IPS-20b (cell line): ENCODE data around the gene ZNF652.

ENCODE experiments used
- H3K27ac ChIP-seq: one replicate; pipeline ENCODE4 v1.5.1; 2013; ENCODE audit warnings: low read length
- H3K27me3 ChIP-seq: 2 replicates; pipeline ENCODE4 v1.6.1; 2013; ENCODE audit warnings: mild to moderate bottlenecking, low read length, inconsistent platforms; ENCODE audit not compliant: insufficient read depth
- H3K36me3 ChIP-seq: 2 replicates; pipeline ENCODE4 v1.6.1; 2013; ENCODE audit warnings: low read depth, mild to moderate bottlenecking, inconsistent platforms, low read length, moderate library complexity; ENCODE audit not compliant: insufficient read depth
- H3K4me1 ChIP-seq: 2 replicates; pipeline ENCODE4 v1.6.1; 2013; ENCODE audit warnings: mild to moderate bottlenecking, control low read depth, inconsistent platforms, low read length, moderate library complexity; ENCODE audit not compliant: insufficient read depth
- H3K4me3 ChIP-seq: 2 replicates; pipeline ENCODE4 v1.5.1; 2013; ENCODE audit warnings: mild to moderate bottlenecking, low read length, inconsistent platforms
- H3K9ac ChIP-seq: 2 replicates; pipeline ENCODE4 v1.6.1; 2013; ENCODE audit warnings: low read depth, mild to moderate bottlenecking, inconsistent platforms, low read length, moderate library complexity
- H3K9me3 ChIP-seq: 2 replicates; pipeline ENCODE4 v1.6.1; 2013; ENCODE audit warnings: mild to moderate bottlenecking, low read depth, low read length, inconsistent platforms; ENCODE audit not compliant: insufficient read depth

The ZNF652 gene

GRCh38 chr17:49249890-49250522 lies 112.0 kb downstream of the ZNF652 start:
- no peaks in the 10 kb centered on the region for H3K4me1 ChIP-seq
- H3K9me3 ChIP-seq: no peaks in the 10 kb centered on the region
- H3K9ac ChIP-seq: no peak overlapping the region
- no peak overlapping the region for H3K4me3 ChIP-seq
- H3K36me3 ChIP-seq: no peaks in the 10 kb centered on the region
- no peaks in the 10 kb centered on the region for H3K27me3 ChIP-seq
- H3K27ac ChIP-seq: no peak overlapping the region

GRCh38 chr17:49249292-49249794 lies 112.7 kb downstream of the ZNF652 start:
- Histone ChIP-seq H3K4me3 (no peak overlapping the region), H3K9me3 (no peaks in the 10 kb centered on the region), H3K27me3 (no peaks in the 10 kb centered on the region), H3K4me1 (no peaks in the 10 kb centered on the region), H3K27ac (no peak overlapping the region), H3K36me3 (no peaks in the 10 kb centered on the region), H3K9ac (no peak overlapping the region)

- no peak overlapping the region for H3K9ac ChIP-seq
- H3K4me3 ChIP-seq: no peak overlapping the region
- no peaks in the 10 kb centered on the region for H3K36me3 ChIP-seq
- no peak overlapping the region for H3K27ac ChIP-seq
- H3K27me3 ChIP-seq: no peaks in the 10 kb centered on the region
- no peaks in the 10 kb centered on the region for H3K9me3 ChIP-seq
- no peaks in the 10 kb centered on the region for H3K4me1 ChIP-seq
Observed at GRCh38 chr17:49247944-49248343, 114.1 kb downstream of the ZNF652 start.

- no peak overlapping the region for H3K27ac ChIP-seq
- H3K27me3 ChIP-seq: no peaks in the 10 kb centered on the region
- no peaks in the 10 kb centered on the region for H3K36me3 ChIP-seq
- H3K4me3 ChIP-seq: no peak overlapping the region
- H3K4me1 ChIP-seq: no peaks in the 10 kb centered on the region
- no peaks in the 10 kb centered on the region for H3K9me3 ChIP-seq
- H3K9ac ChIP-seq: no peak overlapping the region
Observed at GRCh38 chr17:49244839-49245238, 117.2 kb downstream of the ZNF652 start.
